ENCODE measurements around the gene HMCN2.

The HMCN2 gene

GRCh38 chr9:130345897-130346385, 80.4 kb downstream of the HMCN2 start:
- H2AFZ ChIP-seq (ENCODE audit: low read length), result peak overlapping the region; percentile 51
- no peak overlapping the region for H3K4me2 ChIP-seq (ENCODE audit: insufficient read depth, low read length, poor library complexity, severe bottlenecking)
- peaks cover 0 to 6% of the 10 kb centered on the region in 2 donors for H3K9me3 ChIP-seq (replicated peaks in 1 of 2; ENCODE audit: control insufficient read depth in 2 of 2, insufficient read depth in 1 of 2, low read depth in 1 of 2, low read length in 2 of 2)
- H3K79me1 ChIP-seq (ENCODE audit: low read depth, low read length), result no peaks in the 10 kb centered on the region
- H3K4me1 ChIP-seq (ENCODE audit: control insufficient read depth in 2 of 2, insufficient read depth in 1 of 2, low read depth in 1 of 2, low read length in 2 of 2), result peaks cover 5 to 10% of the 10 kb centered on the region in 2 donors
- H3K27me3 ChIP-seq (ENCODE audit: control insufficient read depth in 3 of 3, insufficient read depth in 3 of 3, low read depth in 1 of 3, low read length in 3 of 3), result peaks cover 0 to 18% (median 0%) of the 10 kb centered on the region in 3 experiments
- no peak overlapping the region for H3K4me3 ChIP-seq (ENCODE audit: low read length in 2 of 2)
- peak overlapping the region; percentile 83 for H3K18ac ChIP-seq (ENCODE audit: low read length)
- no peak overlapping the region for H2BK5ac ChIP-seq (ENCODE audit: low read length)
- no CpG with 5 or more reads among the region's 13 CpGs for WGBS, 2 donors (ENCODE audit: extremely low coverage in 2 of 2, insufficient read length in 2 of 2, insufficient replicate concordance in 1 of 2)
- H3K23ac ChIP-seq (ENCODE audit: low read depth, low read length, poor library complexity), result peak overlapping the region; percentile 57
- no peak overlapping the region for H2BK15ac ChIP-seq (ENCODE audit: low read length)
- no peak overlapping the region for H3K4ac ChIP-seq (ENCODE audit: low read length)
- H2AK5ac ChIP-seq (ENCODE audit: low read depth, low read length), result peak overlapping the region; percentile 94
- no peak for DNase-seq (ENCODE audit: low spot score)
- peak overlapping the region; percentile 71 for H3K14ac ChIP-seq (ENCODE audit: low read length)
- peak overlapping the region; percentile 63 for H3K9ac ChIP-seq (ENCODE audit: low read depth, low read length, poor library complexity)
- no peak overlapping the region for H2BK120ac ChIP-seq (ENCODE audit: low read depth, low read length)
- no peak overlapping the region for H4K91ac ChIP-seq (ENCODE audit: low read depth, low read length, poor library complexity)
- peak overlapping the region; percentile 73 for H2BK12ac ChIP-seq (ENCODE audit: low read length)
- no peak overlapping the region for H4K8ac ChIP-seq (ENCODE audit: low read depth, low read length)
- peaks cover 0 to 2% of the 10 kb centered on the region in 2 donors for H3K36me3 ChIP-seq (replicated peaks in 1 of 2; ENCODE audit: control insufficient read depth in 2 of 2, insufficient read depth in 2 of 2, low read length in 2 of 2)
- H3K27ac ChIP-seq (replicated peaks; ENCODE audit: low read length), result no peak overlapping the region

GRCh38 chr9:130346431-130346830, 80.9 kb downstream of the HMCN2 start:
- Histone ChIP-seq H3K9me3 (replicated peaks in 1 of 2; ENCODE audit: control insufficient read depth in 2 of 2, insufficient read depth in 1 of 2, low read depth in 1 of 2, low read length in 2 of 2) (peaks cover 0 to 6% of the 10 kb centered on the region in 2 donors), H3K36me3 (replicated peaks in 1 of 2; ENCODE audit: control insufficient read depth in 2 of 2, insufficient read depth in 2 of 2, low read length in 2 of 2) (peaks cover 0 to 2% of the 10 kb centered on the region in 2 donors), H2BK5ac (ENCODE audit: low read length) (no peak overlapping the region), H2BK120ac (ENCODE audit: low read depth, low read length) (no peak overlapping the region), H3K23ac (ENCODE audit: low read depth, low read length, poor library complexity) (peak overlapping the region; percentile 57), H3K18ac (ENCODE audit: low read length) (no peak overlapping the region), H3K4me2 (ENCODE audit: insufficient read depth, low read length, poor library complexity, severe bottlenecking) (no peak overlapping the region), H2BK15ac (ENCODE audit: low read length) (no peak overlapping the region), H3K27ac (replicated peaks; ENCODE audit: low read length) (no peak overlapping the region), H3K27me3 (ENCODE audit: control insufficient read depth in 3 of 3, insufficient read depth in 3 of 3, low read depth in 1 of 3, low read length in 3 of 3) (peaks cover 0 to 18% (median 0%) of the 10 kb centered on the region in 3 experiments), H3K14ac (ENCODE audit: low read length) (peak overlapping the region; percentile 71), H3K4me3 (ENCODE audit: low read length in 2 of 2) (no peak overlapping the region), H3K9ac (ENCODE audit: low read depth, low read length, poor library complexity) (no peak overlapping the region), H2AFZ (ENCODE audit: low read length) (no peak overlapping the region), H2AK5ac (ENCODE audit: low read depth, low read length) (peak overlapping the region; percentile 94), H4K91ac (ENCODE audit: low read depth, low read length, poor library complexity) (no peak overlapping the region), H3K4ac (ENCODE audit: low read length) (no peak overlapping the region), H2BK12ac (ENCODE audit: low read length) (no peak overlapping the region), H3K79me1 (ENCODE audit: low read depth, low read length) (no peaks in the 10 kb centered on the region), H3K4me1 (ENCODE audit: control insufficient read depth in 2 of 2, insufficient read depth in 1 of 2, low read depth in 1 of 2, low read length in 2 of 2) (peaks cover 5 to 10% of the 10 kb centered on the region in 2 donors), H4K8ac (ENCODE audit: low read depth, low read length) (no peak overlapping the region)
- no peak for DNase-seq (ENCODE audit: low spot score)
- WGBS, 2 donors (ENCODE audit: extremely low coverage in 2 of 2, insufficient read length in 2 of 2, insufficient replicate concordance in 1 of 2), result no CpG with 5 or more reads among the region's 14 CpGs

GRCh38 chr9:130347036-130347435, 81.5 kb downstream of the HMCN2 start:
- Histone ChIP-seq H3K27me3 (ENCODE audit: control insufficient read depth in 3 of 3, insufficient read depth in 3 of 3, low read depth in 1 of 3, low read length in 3 of 3) (peaks cover 0 to 18% (median 0%) of the 10 kb centered on the region in 3 experiments), H2BK120ac (ENCODE audit: low read depth, low read length) (no peak overlapping the region), H3K23ac (ENCODE audit: low read depth, low read length, poor library complexity) (peak overlapping the region; percentile 18), H3K4me1 (ENCODE audit: control insufficient read depth in 2 of 2, insufficient read depth in 1 of 2, low read depth in 1 of 2, low read length in 2 of 2) (peaks cover 5 to 10% of the 10 kb centered on the region in 2 donors), H3K36me3 (replicated peaks in 1 of 2; ENCODE audit: control insufficient read depth in 2 of 2, insufficient read depth in 2 of 2, low read length in 2 of 2) (peaks cover 0 to 2% of the 10 kb centered on the region in 2 donors), H3K4me3 (ENCODE audit: low read length in 2 of 2) (no peak overlapping the region), H3K27ac (replicated peaks; ENCODE audit: low read length) (no peak overlapping the region), H3K4ac (ENCODE audit: low read length) (no peak overlapping the region), H3K79me1 (ENCODE audit: low read depth, low read length) (no peaks in the 10 kb centered on the region), H2BK15ac (ENCODE audit: low read length) (peak overlapping the region; percentile 88), H4K8ac (ENCODE audit: low read depth, low read length) (peak overlapping the region; percentile 30), H2BK5ac (ENCODE audit: low read length) (peak overlapping the region; percentile 85), H3K9ac (ENCODE audit: low read depth, low read length, poor library complexity) (no peak overlapping the region), H4K91ac (ENCODE audit: low read depth, low read length, poor library complexity) (no peak overlapping the region), H2BK12ac (ENCODE audit: low read length) (no peak overlapping the region), H3K4me2 (ENCODE audit: insufficient read depth, low read length, poor library complexity, severe bottlenecking) (no peak overlapping the region), H3K9me3 (replicated peaks in 1 of 2; ENCODE audit: control insufficient read depth in 2 of 2, insufficient read depth in 1 of 2, low read depth in 1 of 2, low read length in 2 of 2) (peaks cover 0 to 6% of the 10 kb centered on the region in 2 donors), H2AFZ (ENCODE audit: low read length) (no peak overlapping the region), H3K18ac (ENCODE audit: low read length) (peak overlapping the region; percentile 63), H3K14ac (ENCODE audit: low read length) (peak overlapping the region; percentile 31), H2AK5ac (ENCODE audit: low read depth, low read length) (peak overlapping the region; percentile 84)
- no peak for DNase-seq (ENCODE audit: low spot score)
- no CpG with 5 or more reads among the region's 14 CpGs for WGBS, 2 donors (ENCODE audit: extremely low coverage in 2 of 2, insufficient read length in 2 of 2, insufficient replicate concordance in 1 of 2)

GRCh38 chr9:130347931-130348330, 82.4 kb downstream of the HMCN2 start:
- H3K36me3 ChIP-seq (replicated peaks in 1 of 2; ENCODE audit: control insufficient read depth in 2 of 2, insufficient read depth in 2 of 2, low read length in 2 of 2), result peaks cover 0 to 2% of the 10 kb centered on the region in 2 donors
- peaks cover 0 to 6% of the 10 kb centered on the region in 2 donors for H3K9me3 ChIP-seq (replicated peaks in 1 of 2; ENCODE audit: control insufficient read depth in 2 of 2, insufficient read depth in 1 of 2, low read depth in 1 of 2, low read length in 2 of 2)
- peak overlapping the region; percentile 93 for H2AK5ac ChIP-seq (ENCODE audit: low read depth, low read length)
- no peak for DNase-seq (ENCODE audit: low spot score)
- H3K4me1 ChIP-seq (ENCODE audit: control insufficient read depth in 2 of 2, insufficient read depth in 1 of 2, low read depth in 1 of 2, low read length in 2 of 2), result peaks cover 5 to 13% of the 10 kb centered on the region in 2 donors
- no peak overlapping the region for H3K27ac ChIP-seq (replicated peaks; ENCODE audit: low read length)
- H3K18ac ChIP-seq (ENCODE audit: low read length), result peak overlapping the region; percentile 57
- peak overlapping the region; percentile 30 for H3K9ac ChIP-seq (ENCODE audit: low read depth, low read length, poor library complexity)
- H3K79me1 ChIP-seq (ENCODE audit: low read depth, low read length), result peaks cover 1% of the 10 kb centered on the region
- no peak overlapping the region for H2BK5ac ChIP-seq (ENCODE audit: low read length)
- peaks cover 0 to 13% (median 0%) of the 10 kb centered on the region in 3 experiments for H3K27me3 ChIP-seq (ENCODE audit: control insufficient read depth in 3 of 3, insufficient read depth in 3 of 3, low read depth in 1 of 3, low read length in 3 of 3)
- no peak overlapping the region for H2BK15ac ChIP-seq (ENCODE audit: low read length)
- no CpG with 5 or more reads among the region's 6 CpGs for WGBS, 2 donors (ENCODE audit: extremely low coverage in 2 of 2, insufficient read length in 2 of 2, insufficient replicate concordance in 1 of 2)
- no peak overlapping the region for H2BK120ac ChIP-seq (ENCODE audit: low read depth, low read length)
- peak overlapping the region; percentile 88 for H2BK12ac ChIP-seq (ENCODE audit: low read length)
- H4K8ac ChIP-seq (ENCODE audit: low read depth, low read length), result no peak overlapping the region
- no peak overlapping the region for H3K4me3 ChIP-seq (ENCODE audit: low read length in 2 of 2)
- no peak overlapping the region for H2AFZ ChIP-seq (ENCODE audit: low read length)
- peak overlapping the region; percentile 87 for H3K14ac ChIP-seq (ENCODE audit: low read length)
- no peak overlapping the region for H4K91ac ChIP-seq (ENCODE audit: low read depth, low read length, poor library complexity)
- H3K23ac ChIP-seq (ENCODE audit: low read depth, low read length, poor library complexity), result no peak overlapping the region
- no peak overlapping the region for H3K4me2 ChIP-seq (ENCODE audit: insufficient read depth, low read length, poor library complexity, severe bottlenecking)
- H3K4ac ChIP-seq (ENCODE audit: low read length), result no peak overlapping the region
